Erythroblast (primary cell): Measurements from ENCODE around the gene DSCAML1.

ENCODE experiments used
- DNase-seq, 2 experiments: peaks; one replicate each; lab custom pipeline; 2025; lab: John Stamatoyannopoulos, UW
- GATA1 ChIP-seq: IDR thresholded peaks from 2 replicates; pipeline ENCODE4 v1.6.1; 2011; ENCODE audit warnings: low read depth, mild to moderate bottlenecking, control low read depth, low read length, moderate library complexity
- POLR2A ChIP-seq: IDR thresholded peaks from 2 replicates; pipeline ENCODE4 v1.6.1; 2011; ENCODE audit warnings: mild to moderate bottlenecking, low read length

Gene DSCAML1

DNA sequence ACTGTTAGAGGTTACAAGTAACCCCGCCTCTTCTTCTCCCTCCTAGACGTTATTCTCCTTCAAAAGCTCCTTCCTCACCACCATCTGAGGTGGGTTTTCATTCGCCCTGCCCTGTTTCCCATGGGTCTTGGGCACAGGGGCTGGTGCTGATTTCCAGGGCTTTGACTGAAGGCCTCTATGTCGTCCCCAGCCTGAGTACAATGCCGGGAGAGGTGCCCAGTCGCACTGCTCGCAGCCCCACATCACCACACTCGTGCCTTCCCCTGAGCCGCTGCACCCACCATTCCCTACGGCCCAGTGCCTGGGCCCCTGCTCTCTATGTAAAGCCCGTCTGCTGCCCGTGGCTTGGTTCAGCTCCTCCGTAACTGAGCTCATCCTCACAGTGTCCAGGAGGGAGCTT, 169.8 kb downstream of the DSCAML1 start:
- TF ChIP-seq GATA1 (no peak), POLR2A (no peak)

GRCh38 chr11:117626576-117626975, 170.4 kb downstream of the DSCAML1 start:
- TF ChIP-seq POLR2A (no peak), GATA1 (no peak)
- DNase-seq: no peak

More for the DNA sequence above, 169.8 kb downstream of the DSCAML1 start:
- no peak for DNase-seq

DNA sequence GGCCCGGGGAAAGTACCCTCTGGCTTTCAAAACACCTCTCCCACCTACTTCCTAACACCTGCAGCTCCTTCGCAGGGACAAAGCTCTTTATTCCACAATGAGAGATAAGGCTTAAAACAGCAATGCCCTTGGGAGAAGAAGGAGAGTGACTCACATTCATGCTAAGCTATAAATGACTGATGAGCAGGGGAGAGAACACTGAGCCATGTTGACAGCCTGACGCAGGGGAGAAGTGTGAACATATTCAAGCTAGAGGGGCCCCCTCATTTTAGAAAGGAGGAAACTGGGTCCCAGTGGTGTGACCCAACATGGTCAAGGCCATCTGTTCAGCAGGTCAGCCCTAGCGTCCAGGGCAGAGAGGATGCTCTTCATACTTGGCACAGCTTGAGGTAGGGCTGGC, 171.8 kb downstream of the DSCAML1 start:
- TF ChIP-seq GATA1: no peak
- TF ChIP-seq POLR2A: no peak
- DNase-seq: no peak

GRCh38 chr11:117623831-117624271, 173.2 kb downstream of the DSCAML1 start:
- TF ChIP-seq POLR2A (no peak), GATA1 (no peak)

GRCh38 chr11:117621226-117621625, 175.8 kb downstream of the DSCAML1 start:
- TF ChIP-seq POLR2A: no peak
- peak in 1 of 2 experiments; percentile 20 for DNase-seq

More at GRCh38 chr11:117623831-117624271, 173.2 kb downstream of the DSCAML1 start:
- DNase-seq: no peak

DNA sequence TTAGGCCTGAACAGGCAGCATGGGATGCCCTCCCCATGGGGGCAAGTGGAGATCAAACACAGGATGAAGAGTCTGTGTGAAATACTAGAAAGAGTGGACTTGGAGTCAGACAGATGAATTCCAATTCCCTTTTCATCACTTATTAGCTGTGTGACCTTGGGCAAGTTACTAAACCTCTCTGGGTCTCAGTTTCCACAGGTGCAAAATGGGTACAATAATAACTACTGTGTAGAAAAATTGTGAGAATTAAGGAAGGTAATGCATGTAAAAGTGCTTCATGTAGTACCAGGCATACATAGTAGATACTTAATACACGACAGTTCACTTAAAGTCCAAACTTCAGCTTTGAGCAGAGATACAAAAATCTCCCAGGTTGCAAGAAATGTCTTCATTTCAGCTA, 176.4 kb downstream of the DSCAML1 start:
- no peak for DNase-seq
- TF ChIP-seq POLR2A (no peak), GATA1 (no peak)

GRCh38 chr11:117620086-117620485, 176.9 kb downstream of the DSCAML1 start:
- no peak for TF ChIP-seq GATA1
- TF ChIP-seq POLR2A: no peak
- no peak for DNase-seq

GRCh38 chr11:117619661-117620060, 177.4 kb downstream of the DSCAML1 start:
- no peak for DNase-seq
- TF ChIP-seq GATA1 (no peak), POLR2A (no peak)

DNA sequence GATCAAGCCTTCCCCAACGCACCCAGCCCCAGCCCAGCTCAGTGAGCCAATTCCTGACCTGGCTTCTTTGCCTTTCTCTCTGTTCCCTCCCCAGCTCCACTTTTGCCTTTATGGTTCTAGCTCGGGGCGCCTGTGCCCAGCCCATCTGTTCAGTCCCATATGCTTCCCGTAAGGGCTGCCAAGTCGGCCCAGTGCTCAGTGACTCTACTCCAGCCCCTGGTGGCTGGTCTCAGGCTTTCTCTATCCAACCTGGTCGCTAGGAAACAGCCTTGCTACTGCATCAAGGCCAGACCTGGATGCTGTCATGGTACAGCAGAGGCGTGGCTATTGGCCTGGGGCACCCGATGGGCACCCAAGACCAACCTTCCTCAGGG, 178.0 kb downstream of the DSCAML1 start:
- TF ChIP-seq GATA1: no peak
- TF ChIP-seq POLR2A: no peak
- DNase-seq: no peak

DNA sequence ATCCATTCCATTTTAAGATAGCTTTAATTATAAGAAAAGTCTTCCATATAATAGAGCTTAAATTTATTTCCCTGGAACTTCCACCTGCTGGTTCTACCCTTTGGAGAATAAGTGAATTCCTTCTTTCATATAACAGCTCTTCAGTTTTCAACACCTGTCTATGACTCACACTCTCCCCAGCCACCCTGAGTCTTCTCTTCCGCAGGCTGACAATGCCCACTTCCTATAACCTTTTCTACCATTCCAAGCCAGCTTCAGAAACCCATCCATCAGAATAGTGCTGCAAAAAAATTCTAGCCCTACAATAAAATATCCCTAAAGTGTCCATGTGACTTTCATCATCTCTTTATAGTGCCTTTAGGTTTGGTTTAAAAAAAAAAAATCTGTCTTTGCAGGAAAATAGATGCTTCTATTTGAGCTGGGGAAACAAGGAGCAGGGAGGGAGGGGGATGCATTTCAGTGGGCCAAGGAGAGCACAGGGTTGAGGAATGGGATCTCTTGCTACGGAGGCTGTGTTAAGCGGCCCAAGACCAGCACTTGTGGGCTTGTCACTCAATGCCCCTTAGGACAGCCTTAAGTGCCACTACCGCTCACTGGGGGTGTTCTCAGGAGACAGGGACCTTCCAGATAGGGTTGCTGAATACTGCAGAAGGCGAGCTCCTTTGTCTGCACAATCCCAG, 178.6 kb downstream of the DSCAML1 start:
- no peak for DNase-seq
- TF ChIP-seq GATA1 (no peak), POLR2A (no peak)

DNA sequence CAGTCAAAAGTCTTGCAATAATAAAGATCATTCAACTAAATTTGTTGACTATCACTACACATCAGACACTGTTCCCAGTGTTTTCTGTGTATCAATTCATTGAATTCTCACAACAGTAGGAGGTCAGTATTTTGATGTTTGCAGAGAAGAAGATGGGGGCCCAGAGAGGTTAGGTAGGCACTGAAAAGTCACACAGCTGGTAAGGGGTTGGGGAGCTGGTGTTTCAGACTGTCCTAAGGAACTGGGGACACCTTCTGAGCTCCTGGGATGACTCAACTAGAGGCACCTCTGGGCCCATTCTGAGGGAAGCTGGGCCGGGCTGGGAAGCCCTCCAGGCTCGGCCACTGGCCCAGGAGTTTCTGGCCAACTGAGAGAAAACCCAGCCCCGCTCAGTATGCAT, 180.0 kb downstream of the DSCAML1 start:
- no peak for DNase-seq
- TF ChIP-seq POLR2A (no peak), GATA1 (no peak)

DNA sequence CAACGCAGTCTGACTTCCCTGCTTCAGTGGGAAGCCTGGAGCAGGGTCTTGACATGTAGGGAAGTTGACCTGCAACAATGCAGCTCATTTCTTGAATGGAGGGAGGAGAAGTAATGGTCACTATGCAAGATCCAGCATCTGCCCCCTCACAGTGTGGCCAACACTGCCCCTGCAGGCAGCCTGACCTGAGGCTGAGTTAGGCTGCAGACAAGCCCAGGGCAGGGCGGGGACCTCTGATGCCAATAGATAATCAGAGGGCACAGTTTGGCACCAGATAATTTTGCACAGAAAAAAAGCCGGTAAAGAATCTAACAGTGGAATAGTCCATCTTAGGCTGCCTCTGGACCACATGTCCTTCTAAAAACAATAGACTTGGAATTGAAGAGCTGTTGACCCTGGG, 182.3 kb downstream of the DSCAML1 start:
- no peak for TF ChIP-seq POLR2A
- no peak for TF ChIP-seq GATA1
- DNase-seq: peak in 1 of 2 experiments; percentile 11

GRCh38 chr11:117613521-117613920, 183.5 kb downstream of the DSCAML1 start:
- no peak for DNase-seq
- TF ChIP-seq GATA1: no peak
- no peak for TF ChIP-seq POLR2A

DNA sequence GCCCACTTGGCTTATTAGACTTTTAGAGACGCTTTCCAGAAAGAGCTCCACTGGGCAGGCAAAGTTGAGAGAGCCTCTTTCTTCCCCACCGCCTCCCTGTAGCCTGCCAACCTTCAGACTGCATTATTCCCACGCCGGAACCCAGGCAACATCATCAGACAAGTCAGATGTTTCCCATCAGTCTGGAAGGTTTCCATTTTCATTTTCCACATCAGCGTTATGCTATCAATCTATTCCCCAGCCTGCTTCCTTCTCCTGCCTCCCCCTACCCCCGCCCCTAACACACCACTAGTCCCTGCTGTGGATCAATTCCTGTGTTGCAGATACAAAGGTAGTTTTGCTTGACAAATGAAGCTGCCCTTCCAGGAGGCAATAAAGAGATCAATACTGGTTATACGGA, 184.8 kb downstream of the DSCAML1 start:
- TF ChIP-seq POLR2A (no peak), GATA1 (no peak)
- no peak for DNase-seq

- no peak for DNase-seq
- TF ChIP-seq GATA1 (no peak), POLR2A (no peak)
Observed at GRCh38 chr11:117610901-117611300, 186.1 kb downstream of the DSCAML1 start.
